SU-DHL-6 (cell line): Measurements from ENCODE around the gene ACP6.

Experiments used
- CTCF ChIP-seq: fragments of 200-600 bp; sonication (generic); IDR thresholded peaks from one replicate; pipeline ENCODE4 v1.5.1; 2017; ENCODE audit warnings: antibody characterized with exemption, mild to moderate bottlenecking, low read length, moderate library complexity; ENCODE audit not compliant: insufficient read depth, poor library complexity, severe bottlenecking
- EZH2phosphoT487 ChIP-seq: fragments of 200-600 bp; sonication (generic), shearing (Covaris generic); conservative IDR thresholded peaks from 2 replicates; pipeline ENCODE4 v1.6.1; 2018; ENCODE audit warnings: mild to moderate bottlenecking, antibody characterized with exemption, low read length, moderate library complexity, mixed read lengths

GRCh38 chr1:147673406-147673805 is 3.1 kb upstream of the ACP6 start:
- TF ChIP-seq CTCF (no peak), EZH2phosphoT487 (no peak)
